Measurements from ENCODE around the gene SMG6.
"Not testable (repeated sequence)": the region's sequence is repeated elsewhere in the genome, so short reads cannot be mapped to it uniquely, and the experiment has no call there.

The SMG6 gene

DNA sequence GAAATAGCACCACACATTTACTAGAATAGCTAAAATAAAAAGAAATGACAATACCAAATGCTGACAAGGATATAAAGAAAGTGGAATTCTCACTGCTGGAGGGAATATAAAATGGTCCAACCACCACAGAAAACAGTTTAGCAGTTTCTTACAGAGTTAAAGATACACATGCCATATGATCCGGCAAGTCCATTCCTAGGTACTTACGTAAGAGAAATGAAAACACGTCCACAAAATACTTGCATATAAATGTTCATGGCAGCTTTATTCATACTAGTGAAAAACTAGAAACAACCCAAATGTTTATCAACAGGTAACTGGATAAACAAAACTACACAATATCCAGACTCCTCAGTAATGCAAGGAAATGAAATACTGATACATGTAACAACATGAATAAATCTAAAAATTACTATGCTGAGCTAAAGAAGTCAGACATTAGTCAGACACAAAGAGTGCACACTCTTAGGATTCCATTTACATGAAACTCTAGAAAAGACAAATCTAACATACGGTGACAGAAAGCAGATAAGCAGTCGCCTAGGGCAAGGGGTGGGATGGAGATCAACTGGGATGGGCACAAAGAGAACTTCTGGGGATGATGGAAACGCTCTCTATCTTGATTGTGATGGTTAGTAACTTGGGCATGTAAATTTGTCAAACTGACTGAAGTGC, 76.4 kb downstream of the SMG6 start:
- DNase-seq: no peak

DNA sequence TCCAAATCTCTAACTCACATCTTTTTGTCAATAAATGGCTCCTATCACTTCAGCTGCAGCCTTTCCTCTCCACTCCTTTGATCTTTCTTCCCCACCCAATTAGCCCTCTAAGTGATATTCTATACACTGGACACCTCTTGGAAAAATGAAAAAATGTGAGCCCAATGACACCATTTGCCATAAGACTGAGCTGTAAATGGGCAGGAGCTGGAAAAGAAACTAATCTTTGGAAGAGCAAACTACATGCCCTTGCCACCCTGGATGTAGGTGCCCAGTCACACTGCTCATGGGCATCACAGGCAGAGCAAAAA, 80.0 kb downstream of the SMG6 start:
- no peak for DNase-seq

DNA sequence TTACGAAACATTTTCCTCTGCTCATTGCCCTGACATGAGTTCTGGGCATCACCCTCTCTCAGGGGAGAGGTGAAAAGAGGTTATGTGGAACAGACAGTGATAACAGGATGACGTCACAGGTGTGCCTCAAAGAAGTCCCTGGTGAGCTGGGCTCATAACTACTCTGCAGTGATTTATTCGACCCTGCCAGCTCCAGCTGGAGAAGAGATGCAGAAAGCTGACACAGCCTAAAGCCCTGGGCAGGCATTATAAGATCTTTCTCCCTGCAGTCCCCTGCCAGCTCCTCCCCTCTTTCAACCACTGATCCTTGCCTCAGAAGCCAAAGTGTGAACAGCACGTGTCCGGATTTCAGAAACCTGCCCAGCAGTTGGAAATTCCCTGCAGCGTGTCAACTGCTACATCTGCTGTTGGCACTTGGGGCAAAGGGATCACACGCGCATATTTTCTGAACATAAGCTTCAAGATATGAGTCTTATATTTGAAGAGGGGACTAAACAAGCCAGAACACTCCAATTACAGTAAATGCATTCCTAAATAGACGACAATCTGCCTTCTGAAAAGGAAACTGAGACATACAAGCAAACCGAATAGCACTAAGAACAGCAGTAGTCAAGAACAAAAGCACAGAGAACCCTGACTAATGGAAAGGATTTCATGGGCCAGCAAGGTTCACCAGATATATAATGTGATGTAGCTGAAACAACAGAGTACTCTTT, 80.5 kb downstream of the SMG6 start:
- no peak for DNase-seq

GRCh38 chr17:2222301-2222700, 81.3 kb downstream of the SMG6 start:
- no peak for DNase-seq

GRCh38 chr17:2218426-2218825, 85.2 kb downstream of the SMG6 start:
- DNase-seq: no peak

DNA sequence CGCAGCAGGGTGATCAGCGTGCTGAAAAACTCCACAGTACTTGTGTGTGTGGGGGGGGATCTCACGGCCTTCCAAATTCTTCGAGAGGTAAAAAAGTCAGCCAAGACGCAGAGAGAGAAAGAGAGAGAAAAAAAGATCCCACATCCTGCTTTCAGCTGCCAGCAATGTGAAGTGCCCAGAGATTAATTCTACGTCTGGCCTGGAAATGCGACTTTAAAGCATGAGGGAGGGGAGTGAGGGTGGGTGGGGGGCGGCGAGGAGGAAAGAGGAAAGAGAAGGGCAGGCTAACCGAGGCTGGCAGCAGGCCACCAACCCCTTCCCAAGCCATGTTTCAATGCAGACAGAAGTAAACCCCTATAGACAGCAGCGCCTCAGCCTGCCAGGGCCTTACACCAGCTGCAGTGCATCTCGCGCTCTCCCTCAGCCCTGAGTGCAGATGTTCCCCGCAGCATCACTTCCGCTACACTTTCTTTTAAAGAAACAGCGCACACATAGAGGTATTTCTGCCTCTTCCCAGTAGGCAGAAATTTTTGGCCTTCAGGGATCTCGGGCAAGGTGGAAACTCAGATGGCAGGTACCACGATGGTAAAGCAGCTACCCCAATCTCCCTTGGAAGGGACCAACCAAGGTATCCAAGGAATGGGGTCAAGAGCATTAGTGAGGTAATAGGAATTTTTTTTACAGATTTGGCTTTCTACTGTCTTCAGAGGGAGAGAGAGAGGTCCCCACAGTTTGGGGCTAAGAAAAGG, 87.8 kb downstream of the SMG6 start:
- DNase-seq: no peak

DNA sequence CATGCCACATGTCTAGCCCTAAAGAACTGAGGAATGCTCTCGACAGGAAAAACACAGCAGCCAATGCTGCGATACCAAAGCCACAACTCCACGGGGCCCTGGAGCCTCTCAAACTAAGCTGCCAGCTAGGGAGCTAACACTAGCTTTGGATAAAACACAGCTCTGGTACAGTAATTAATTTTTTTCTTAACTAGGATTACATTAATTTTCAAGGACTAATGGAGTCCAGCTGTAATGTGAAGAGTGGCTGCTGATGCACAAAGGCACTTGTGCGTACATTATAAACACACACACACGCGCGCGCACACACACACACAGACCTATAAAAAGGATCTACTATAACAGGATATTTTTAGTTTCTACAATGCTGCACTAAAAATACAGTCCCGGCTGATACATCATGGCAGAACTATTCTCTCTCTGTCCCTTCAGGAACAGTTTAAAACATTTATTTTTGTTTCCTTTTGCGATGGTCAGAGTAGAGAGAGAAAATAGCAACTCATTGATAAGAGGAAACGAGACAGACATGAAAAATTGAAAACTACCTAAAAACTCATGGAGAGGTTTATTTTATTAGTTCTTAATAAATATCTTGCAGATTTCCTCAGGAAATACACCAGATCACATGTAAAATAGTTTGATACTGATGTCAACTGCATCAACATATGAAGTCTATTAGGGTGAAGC, 88.5 kb downstream of the SMG6 start:
- no peak for DNase-seq

- DNase-seq: no peak
Measured at GRCh38 chr17:2214047-2214928, 89.3 kb downstream of the SMG6 start.

DNA sequence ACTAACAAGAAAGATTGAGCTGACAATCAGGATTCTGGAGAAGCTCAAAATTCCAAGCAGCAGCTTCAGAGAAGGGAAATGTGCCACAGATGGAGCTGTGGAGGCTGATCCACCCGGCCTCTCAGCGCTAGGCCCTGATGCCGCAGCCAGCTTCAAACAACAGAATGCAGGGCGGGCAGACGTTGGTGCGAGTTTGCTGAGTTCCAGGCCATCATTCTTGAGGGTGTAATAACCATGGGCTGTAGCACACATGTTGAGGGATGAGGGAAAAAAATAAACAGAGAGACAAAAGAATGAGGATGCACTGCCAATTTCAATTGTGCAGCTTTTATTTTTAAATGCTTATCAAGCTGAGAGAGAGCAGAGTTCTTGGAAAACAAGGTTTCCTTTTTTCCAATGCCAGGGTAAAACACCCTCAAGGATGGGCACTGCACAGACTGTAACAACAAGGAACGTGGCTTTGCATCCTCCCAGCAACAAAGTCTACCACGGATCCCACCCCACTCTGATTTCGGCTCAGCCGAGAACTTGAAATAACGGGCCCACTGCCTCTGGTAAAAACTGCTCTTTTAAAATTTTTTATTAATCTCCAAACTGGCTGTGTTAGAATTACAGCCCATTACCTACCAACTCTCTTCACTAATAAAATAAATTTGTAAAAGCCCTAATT, 90.2 kb downstream of the SMG6 start:
- DNase-seq: no peak

GRCh38 chr17:2212400-2212981, 91.1 kb downstream of the SMG6 start:
- no peak for DNase-seq

DNA sequence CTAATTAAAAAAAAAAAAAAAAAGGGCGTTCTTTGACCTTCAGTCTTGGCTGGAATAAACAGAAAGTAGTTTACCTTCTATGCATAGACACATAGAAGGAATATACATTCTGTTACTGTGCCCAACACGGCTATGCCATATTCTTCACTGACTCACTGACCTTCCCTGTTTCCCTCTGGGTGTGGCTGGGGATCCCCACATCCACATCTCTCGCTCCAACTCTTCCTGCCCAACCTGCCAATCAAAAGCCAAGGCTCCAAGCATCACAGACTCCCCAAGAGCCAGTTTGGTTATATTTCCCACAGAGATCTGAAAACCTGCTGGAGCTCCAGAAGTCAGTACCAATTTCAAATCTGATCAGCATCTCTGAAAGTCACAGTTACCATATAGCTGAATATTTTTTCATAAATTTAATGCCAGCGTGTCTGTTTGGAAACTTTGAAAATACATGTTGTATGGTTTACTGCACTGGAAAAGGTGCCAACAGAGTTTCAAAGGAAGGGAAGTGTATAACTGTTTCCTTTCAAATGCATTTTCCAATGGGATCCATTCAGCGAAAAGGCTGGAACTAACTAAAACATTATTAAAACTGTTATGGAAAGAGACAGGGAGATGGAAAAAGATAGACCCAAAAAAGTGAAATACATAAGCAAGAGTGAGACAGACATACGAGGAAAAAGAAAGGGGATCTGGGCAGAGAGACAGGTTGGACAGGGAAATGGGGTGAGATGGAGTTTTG, 91.8 kb downstream of the SMG6 start:
- no peak for DNase-seq

GRCh38 chr17:2210726-2211125, 92.9 kb downstream of the SMG6 start:
- no peak for DNase-seq

- no peak for DNase-seq
Measured at GRCh38 chr17:2207815-2208515, 95.6 kb downstream of the SMG6 start.

DNA sequence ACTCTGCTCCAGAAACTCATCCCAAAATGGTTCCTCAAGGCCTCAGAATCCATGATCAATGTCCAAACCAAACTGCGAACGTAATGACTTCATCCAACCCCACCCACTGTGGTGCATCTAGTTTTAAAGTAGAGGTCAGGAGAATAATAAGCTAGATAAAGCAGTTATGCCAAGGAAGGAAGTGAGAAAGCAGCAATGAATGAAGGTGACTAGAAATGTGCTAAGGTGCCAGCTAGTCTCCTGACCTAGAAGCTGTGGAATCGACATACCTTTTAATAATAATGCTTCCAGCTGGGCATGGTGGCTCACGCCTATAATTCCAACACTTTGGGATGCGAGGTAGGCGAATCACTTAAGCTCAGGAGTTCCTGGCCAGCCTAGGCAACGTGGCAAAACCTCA, 99.2 kb downstream of the SMG6 start:
- DNase-seq: no peak

DNA sequence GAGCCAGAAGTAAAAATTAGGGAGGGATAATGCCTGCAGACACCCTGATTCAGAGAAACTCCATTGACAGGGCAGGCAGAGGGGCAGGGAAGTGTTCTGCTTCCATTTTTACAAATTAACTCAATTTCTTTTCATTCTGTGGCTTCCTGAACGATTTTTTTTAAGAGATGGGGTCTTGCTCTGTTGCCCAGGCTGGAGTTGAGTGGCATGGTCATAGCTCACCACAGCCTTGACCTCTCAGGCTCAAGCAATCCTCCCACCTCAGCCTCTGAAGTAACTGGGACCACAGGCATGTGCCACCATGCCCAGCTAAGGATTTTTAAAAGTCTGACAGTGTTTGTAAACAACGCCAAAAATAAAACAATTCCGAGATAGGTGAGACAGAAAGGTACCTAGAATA, 99.8 kb downstream of the SMG6 start:
- no peak for DNase-seq

GRCh38 chr17:2202996-2203575, 100.5 kb downstream of the SMG6 start:
- no peak for DNase-seq

DNA sequence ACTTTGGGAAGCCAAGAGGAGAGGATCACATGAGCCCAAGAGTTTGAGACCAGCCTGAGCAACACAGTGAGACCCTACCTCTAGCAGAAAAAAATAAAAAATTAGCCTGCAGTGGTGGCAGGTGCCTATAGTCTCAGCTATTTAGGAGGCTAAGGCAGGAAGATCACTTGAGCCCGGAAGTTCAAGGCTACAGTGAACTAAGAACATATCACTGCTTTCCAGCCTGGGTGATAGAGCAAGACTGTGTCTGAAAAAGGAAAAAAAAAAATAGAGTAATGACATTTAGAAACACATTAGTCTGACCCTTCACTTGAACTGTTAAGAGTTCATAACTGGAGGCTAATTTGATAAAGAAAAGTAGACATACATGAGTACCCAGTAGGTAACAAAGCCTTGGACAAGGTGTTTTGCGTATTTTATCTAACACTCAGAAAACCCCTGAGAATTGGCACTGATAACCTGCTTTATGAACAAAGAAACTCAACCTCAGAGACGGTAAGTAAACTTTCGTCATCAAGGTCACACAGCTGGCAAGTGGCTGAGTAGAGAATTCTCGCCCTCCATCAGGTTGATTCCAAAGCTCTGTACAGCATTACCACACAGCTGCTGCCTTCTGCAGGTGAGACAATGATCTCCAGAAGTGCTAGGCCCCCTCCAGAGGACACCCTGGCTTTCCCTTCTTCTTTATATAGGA, 101.1 kb downstream of the SMG6 start:
- no peak for DNase-seq

DNA sequence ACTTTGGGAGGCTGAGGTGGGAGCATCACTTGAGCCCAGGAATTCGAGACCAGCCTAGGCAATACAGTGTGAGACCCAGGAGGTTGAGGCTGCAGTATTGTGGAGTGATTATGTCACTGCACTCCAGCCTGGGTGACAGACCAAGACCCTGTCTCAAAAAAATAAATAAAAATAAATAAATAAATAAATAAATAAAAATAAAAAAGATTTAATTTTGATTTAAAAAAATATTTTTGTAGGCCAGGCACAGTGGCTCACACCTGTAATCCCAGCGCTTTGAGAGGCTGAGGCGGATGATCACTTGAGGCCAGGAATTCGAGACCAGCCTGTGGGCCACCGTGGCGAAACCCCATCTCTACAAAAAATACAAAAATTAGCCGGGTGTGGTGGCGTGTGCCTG, 104.2 kb downstream of the SMG6 start:
- not testable (repeated sequence) for DNase-seq

- no peak for DNase-seq
Measured at GRCh38 chr17:2198927-2199326, 104.7 kb downstream of the SMG6 start.

Data from DMS 273 treated with DMSO at 0.1 percent for 48 hours (cell line).